Left ventricle myocardium inferior (tissue), 1 donor: ENCODE data around the gene RBKS. TPM values are rescaled to one million over a fixed set of nuclear protein-coding genes. Genes with fewer than 3 reads are reported as not detected.

Source experiments
- DNase-seq: peaks from one replicate; pipeline ENCODE4 v3.0.0-alpha.2; 2020
- H3K27ac ChIP-seq: fragments of 200-600 bp; replicated peaks from 2 replicates; pipeline ENCODE4 v1.8.0; 2021
- H3K27me3 ChIP-seq: fragments of 200-600 bp; 2 replicates; pipeline ENCODE4 v1.8.0; 2021; ENCODE audit warnings: low read depth
- H3K36me3 ChIP-seq: fragments of 200-600 bp; 2 replicates; pipeline ENCODE4 v1.8.0; 2021
- H3K4me1 ChIP-seq: fragments of 200-600 bp; 2 replicates; pipeline ENCODE4 v1.8.0; 2021
- H3K4me3 ChIP-seq: fragments of 200-600 bp; 2 replicates; pipeline ENCODE4 v1.8.0; 2021; ENCODE audit warnings: mild to moderate bottlenecking, moderate library complexity
- H3K9me3 ChIP-seq: fragments of 200-600 bp; replicated peaks from 2 replicates; pipeline ENCODE4 v1.8.0; 2021
- intact Hi-C: fragments of 100-400 bp; cut with micrococcal nuclease; formaldehyde crosslinking; loops from one replicate; pipeline ENCODE4 v1.11.0; 2022
- total RNA-seq: library from RNA; stranded (reverse); fragmentation: NEBNext Ultra II Directional; extraction: Animal tissue kit (Norgen Biotek cat#: 25700); gene quantifications from one replicate; pipeline ENCODE4 v1.2.1, GENCODE V29; 2021
- TF ChIP-seq, protein P1 (sequence below): fragments of 200-600 bp; IDR thresholded peaks from 2 replicates; pipeline ENCODE4 v1.8.0; 2021; ENCODE audit warnings: antibody characterized with exemption, mild to moderate bottlenecking, borderline replicate concordance
- donor health status: DM: no; HTN: yes; CAD: no; lungs with severe emphysema.

The RBKS gene
- total RNA-seq, 1 donor from 2014 or later, result 2.7 TPM

DNA sequence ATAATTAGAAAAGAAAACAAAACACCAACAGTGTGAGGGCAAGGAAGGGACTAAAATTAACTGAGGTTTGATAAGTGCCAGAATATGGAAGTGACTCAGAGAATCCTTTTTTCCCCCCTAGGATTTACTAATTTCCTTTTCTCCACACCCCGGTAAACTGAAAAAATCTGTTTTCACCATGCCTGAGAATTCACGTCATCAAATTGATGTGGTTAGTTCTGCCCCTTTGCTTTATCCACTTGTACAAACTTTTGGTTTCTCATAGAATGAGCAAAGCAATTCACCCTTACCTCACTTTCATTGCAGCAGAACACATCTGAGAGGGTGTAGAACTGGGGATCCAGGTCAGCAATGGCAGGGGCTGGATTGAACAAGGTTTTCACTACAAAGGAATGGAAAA lies 57.8 kb downstream of the RBKS start:
- Histone ChIP-seq H3K36me3 (peaks cover 7% of the 10 kb centered on the region), H3K4me3 (no peak overlapping the region), H3K27me3 (no peaks in the 10 kb centered on the region), H3K27ac (no peak overlapping the region), H3K4me1 (no peaks in the 10 kb centered on the region), H3K9me3 (peaks cover 2% of the 10 kb centered on the region)
- intact Hi-C loops, result no loop called here
- DNase-seq, result no peak
- TF ChIP-seq, protein P1, sequence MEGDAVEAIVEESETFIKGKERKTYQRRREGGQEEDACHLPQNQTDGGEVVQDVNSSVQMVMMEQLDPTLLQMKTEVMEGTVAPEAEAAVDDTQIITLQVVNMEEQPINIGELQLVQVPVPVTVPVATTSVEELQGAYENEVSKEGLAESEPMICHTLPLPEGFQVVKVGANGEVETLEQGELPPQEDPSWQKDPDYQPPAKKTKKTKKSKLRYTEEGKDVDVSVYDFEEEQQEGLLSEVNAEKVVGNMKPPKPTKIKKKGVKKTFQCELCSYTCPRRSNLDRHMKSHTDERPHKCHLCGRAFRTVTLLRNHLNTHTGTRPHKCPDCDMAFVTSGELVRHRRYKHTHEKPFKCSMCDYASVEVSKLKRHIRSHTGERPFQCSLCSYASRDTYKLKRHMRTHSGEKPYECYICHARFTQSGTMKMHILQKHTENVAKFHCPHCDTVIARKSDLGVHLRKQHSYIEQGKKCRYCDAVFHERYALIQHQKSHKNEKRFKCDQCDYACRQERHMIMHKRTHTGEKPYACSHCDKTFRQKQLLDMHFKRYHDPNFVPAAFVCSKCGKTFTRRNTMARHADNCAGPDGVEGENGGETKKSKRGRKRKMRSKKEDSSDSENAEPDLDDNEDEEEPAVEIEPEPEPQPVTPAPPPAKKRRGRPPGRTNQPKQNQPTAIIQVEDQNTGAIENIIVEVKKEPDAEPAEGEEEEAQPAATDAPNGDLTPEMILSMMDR, result no peak

DNA sequence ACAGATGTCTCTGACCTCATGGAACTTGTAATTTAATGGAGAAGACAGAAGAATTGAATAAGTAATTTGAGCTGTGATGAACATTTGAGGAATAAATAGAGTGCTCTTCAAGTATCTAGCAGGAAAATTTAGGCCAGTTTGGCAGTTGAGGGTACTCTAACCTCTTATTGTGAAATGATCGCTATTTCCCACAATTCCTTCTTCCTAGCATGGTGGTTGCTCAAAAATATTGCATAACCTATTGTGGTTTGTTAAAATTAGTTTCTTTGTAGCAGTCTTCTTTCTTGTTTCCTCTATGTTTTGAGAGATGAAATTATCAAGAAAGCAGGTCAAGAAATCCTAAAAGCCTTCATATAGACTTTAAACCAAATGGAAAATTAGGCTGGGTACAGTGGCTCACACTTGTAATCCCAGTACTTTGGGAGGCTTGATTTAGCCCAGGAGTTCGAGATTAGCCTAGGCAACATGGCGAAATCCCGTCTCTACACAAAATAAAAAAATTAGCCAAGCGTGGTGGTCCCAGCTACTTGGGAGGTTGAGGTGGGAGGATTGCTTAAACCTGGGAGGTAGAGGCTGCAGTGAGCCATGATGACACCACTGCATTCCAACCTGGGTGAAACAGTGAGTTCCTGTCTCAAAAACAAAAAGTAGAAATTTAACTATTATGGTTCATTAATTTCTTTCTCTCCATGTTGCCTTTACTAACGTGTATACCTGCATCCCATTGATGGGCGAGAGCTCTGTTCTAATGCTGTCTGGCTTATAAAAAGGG lies 58.7 kb downstream of the RBKS start:
- Histone ChIP-seq H3K36me3 (peaks cover 7% of the 10 kb centered on the region), H3K27ac (no peak overlapping the region), H3K27me3 (no peaks in the 10 kb centered on the region), H3K9me3 (no peaks in the 10 kb centered on the region), H3K4me3 (no peak overlapping the region), H3K4me1 (no peaks in the 10 kb centered on the region)
- TF ChIP-seq, protein P1, result no peak
- no peak for DNase-seq
- intact Hi-C loops, result no loop called here

DNA sequence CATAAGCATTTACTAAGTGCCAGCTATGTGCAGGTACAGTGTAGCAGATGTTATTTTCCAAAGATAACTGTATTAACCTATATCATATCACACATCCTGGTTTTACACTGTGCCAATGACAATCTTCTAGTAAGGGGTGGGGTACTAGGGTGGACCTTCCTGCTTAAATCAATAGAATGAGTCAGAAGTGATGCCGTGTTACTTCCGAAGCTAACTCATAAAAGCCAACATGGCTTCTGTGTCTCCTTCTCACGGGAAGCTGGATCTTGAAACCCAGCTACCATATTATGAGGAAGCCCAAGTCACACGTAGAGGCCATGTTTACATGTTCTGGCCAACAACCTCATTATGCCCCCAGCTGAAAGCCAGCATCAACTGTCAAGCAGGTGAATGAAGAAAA lies 59.5 kb downstream of the RBKS start:
- Histone ChIP-seq H3K4me1 (no peaks in the 10 kb centered on the region), H3K27me3 (no peaks in the 10 kb centered on the region), H3K36me3 (peaks cover 7% of the 10 kb centered on the region), H3K4me3 (no peak overlapping the region), H3K9me3 (no peaks in the 10 kb centered on the region), H3K27ac (no peak overlapping the region)
- no peak for DNase-seq
- TF ChIP-seq, protein P1, result no peak
- intact Hi-C loops, result no loop called here

DNA sequence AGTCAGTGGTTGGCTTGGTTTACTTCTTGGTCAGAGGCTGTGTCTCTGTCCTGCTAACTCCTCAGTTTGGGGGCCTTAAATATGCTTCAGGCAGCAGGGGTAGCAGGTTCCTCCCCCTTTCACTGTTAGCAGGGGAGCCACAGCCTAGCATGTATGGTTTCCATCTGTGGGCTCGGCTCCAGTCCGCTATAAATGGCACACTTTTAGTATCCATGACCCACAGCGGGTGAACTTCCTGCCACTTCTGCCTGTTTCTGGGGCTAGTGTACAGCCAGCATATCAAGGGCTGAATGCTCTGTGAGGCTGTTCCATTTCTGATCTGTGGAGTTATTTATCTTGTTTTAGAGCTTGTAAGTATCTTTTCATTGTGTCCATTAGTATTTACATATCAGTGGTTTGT lies 60.4 kb downstream of the RBKS start:
- Histone ChIP-seq H3K36me3 (peaks cover 7% of the 10 kb centered on the region), H3K4me1 (no peaks in the 10 kb centered on the region), H3K4me3 (no peak overlapping the region), H3K9me3 (peaks cover 1% of the 10 kb centered on the region), H3K27me3 (no peaks in the 10 kb centered on the region), H3K27ac (no peak overlapping the region)
- TF ChIP-seq, protein P1, result no peak
- DNase-seq, result no peak
- intact Hi-C loops, result no loop called here

DNA sequence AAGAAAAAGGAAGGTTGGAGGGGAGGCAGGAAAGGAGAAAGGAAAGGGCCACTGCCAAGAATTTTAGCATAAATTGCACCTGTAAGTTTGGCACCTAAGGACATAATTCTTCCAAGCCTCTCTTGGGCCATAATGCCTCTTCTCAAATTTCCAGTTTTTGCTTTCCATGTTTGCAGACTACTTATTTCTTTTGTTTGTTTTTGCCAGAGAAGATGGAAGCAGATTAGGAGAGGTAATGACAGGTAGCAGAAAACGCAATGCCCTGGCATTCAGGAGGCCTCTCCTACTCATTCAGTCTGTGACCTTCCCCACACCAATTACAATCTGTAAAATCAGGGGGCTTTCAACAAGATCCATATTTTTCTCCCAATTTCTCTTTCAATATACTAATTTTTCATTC lies 61.9 kb downstream of the RBKS start:
- TF ChIP-seq, protein P1, result no peak
- Histone ChIP-seq H3K27me3 (no peaks in the 10 kb centered on the region), H3K36me3 (peaks cover 7% of the 10 kb centered on the region), H3K9me3 (peaks cover 10% of the 10 kb centered on the region), H3K4me1 (no peaks in the 10 kb centered on the region), H3K27ac (no peak overlapping the region), H3K4me3 (no peak overlapping the region)
- intact Hi-C loops, result no loop called here
- no peak for DNase-seq
